ENCODE measurements around the gene CDAN1.
"Not testable (repeated sequence)": the region's sequence is repeated elsewhere in the genome, so short reads cannot be mapped to it uniquely, and the experiment has no call there.

CDAN1 gene

DNA sequence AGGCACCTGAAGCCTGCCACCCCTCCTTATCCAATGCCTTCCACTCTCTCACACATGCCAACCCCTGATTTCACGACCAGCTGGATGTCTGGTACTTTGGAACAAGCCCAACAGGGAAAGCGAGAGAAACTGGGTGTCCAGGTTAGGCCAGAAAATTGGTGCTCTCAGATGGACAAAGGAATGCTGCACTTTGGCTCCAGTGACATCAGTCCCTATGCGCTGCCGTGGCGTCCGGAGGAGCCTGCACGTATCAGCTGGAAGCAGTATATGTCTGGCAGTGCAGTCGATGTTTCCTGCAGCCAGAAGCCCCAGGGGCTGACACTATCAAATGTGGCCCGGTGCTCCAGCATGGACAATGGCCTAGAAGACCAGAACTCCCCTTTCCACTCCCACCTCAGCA lies 45.2 kb downstream of the CDAN1 start:
- no peak for DNase-seq (ENCODE audit: low read depth, low spot score)
- no peak overlapping the region for H3K4me3 ChIP-seq (ENCODE audit: low read depth, low read length)
- ChIA-PET CTCF (interaction anchor here (0.6 kb wide), 1 partner anchor 233 kb away, joined by 3 read pairs; no protein-coding TSS in a partner anchor), POLR2A (no interaction called here)
- TF ChIP-seq, protein P1, sequence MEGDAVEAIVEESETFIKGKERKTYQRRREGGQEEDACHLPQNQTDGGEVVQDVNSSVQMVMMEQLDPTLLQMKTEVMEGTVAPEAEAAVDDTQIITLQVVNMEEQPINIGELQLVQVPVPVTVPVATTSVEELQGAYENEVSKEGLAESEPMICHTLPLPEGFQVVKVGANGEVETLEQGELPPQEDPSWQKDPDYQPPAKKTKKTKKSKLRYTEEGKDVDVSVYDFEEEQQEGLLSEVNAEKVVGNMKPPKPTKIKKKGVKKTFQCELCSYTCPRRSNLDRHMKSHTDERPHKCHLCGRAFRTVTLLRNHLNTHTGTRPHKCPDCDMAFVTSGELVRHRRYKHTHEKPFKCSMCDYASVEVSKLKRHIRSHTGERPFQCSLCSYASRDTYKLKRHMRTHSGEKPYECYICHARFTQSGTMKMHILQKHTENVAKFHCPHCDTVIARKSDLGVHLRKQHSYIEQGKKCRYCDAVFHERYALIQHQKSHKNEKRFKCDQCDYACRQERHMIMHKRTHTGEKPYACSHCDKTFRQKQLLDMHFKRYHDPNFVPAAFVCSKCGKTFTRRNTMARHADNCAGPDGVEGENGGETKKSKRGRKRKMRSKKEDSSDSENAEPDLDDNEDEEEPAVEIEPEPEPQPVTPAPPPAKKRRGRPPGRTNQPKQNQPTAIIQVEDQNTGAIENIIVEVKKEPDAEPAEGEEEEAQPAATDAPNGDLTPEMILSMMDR (IDR thresholded peaks at IDR 0.05; ENCODE audit: insufficient read depth, low read length, missing control alignments), result no peak

- POLR2A ChIA-PET, result no interaction called here
- CTCF ChIA-PET, result interaction anchor here (0.6 kb wide), 1 partner anchor 234 kb away, joined by 3 read pairs; no protein-coding TSS in a partner anchor
- TF ChIP-seq, protein P1 (IDR thresholded peaks at IDR 0.05; ENCODE audit: insufficient read depth, low read length, missing control alignments), result no peak
- no peak for DNase-seq (ENCODE audit: low read depth, low spot score)
- no peak overlapping the region for H3K4me3 ChIP-seq (ENCODE audit: low read depth, low read length)
Measured at GRCh38 chr15:42691308-42691707, 45.6 kb downstream of the CDAN1 start.

DNA sequence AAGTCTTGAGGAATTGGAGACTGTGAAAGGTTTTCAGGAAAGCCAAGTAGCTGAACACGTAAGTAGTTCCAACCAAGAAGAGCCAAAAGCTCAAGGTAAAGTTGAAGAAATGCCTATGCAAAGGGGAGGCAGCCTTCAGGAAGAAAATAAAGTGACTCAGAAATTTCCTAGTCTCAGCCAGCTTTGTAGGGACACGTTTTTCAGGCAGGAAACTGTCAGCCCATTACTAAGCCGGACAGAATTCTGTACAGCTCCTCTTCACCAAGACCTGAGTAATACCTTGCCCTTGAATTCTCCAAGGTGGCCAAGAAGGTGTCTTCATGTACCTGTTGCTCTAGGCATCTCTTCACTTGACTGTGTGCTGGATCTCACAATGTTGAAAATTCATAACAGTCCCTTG lies 48.6 kb downstream of the CDAN1 start:
- TF ChIP-seq, protein P1 (IDR thresholded peaks at IDR 0.05; ENCODE audit: insufficient read depth, low read length, missing control alignments), result no peak
- POLR2A ChIA-PET, result no interaction called here
- no peak for DNase-seq (ENCODE audit: low read depth, low spot score)
- H3K4me3 ChIP-seq (ENCODE audit: low read depth, low read length), result no peak overlapping the region
- CTCF ChIA-PET, result interaction anchor here (1.3 to 1.9 kb wide), 2 partner anchors 13 to 16 kb away, joined by 5 to 6 read pairs; no protein-coding TSS in a partner anchor

DNA sequence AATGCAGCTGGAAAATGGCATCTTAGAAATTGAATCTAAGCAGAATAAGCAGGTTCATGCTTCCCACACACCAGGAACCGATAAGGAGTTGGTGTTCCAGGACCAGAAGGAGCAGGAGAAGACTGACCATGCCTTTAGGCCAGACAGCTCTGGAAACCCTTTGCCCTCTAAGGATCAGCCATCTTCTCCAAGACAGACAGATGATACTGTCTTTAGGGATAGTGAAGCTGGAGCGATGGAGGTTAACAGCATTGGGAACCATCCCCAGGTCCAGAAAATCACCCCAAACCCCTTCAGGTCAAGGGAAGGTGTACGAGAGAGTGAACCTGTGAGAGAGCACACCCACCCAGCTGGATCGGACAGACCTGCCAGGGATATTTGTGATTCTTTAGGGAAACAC lies 49.2 kb downstream of the CDAN1 start:
- H3K4me3 ChIP-seq (ENCODE audit: low read depth, low read length), result no peak overlapping the region
- TF ChIP-seq, protein P1 (IDR thresholded peaks at IDR 0.05; ENCODE audit: insufficient read depth, low read length, missing control alignments), result no peak
- CTCF ChIA-PET, result interaction anchor here (1.3 to 1.9 kb wide), 2 partner anchors 12 to 17 kb away, joined by 5 to 6 read pairs; no protein-coding TSS in a partner anchor
- DNase-seq (ENCODE audit: low read depth, low spot score), result no peak
- POLR2A ChIA-PET, result interaction anchor here (0.6 kb wide), 1 partner anchor 303 kb away, joined by 4 read pairs; no protein-coding TSS in a partner anchor

- ChIA-PET POLR2A (no interaction called here), CTCF (no interaction called here)
- TF ChIP-seq, protein P1 (IDR thresholded peaks at IDR 0.05; ENCODE audit: insufficient read depth, low read length, missing control alignments), result no peak
- H3K4me3 ChIP-seq (ENCODE audit: low read depth, low read length), result no peak overlapping the region
- DNase-seq (ENCODE audit: low read depth, low spot score), result no peak
Measured at GRCh38 chr15:42686281-42686680, 50.6 kb downstream of the CDAN1 start.

DNA sequence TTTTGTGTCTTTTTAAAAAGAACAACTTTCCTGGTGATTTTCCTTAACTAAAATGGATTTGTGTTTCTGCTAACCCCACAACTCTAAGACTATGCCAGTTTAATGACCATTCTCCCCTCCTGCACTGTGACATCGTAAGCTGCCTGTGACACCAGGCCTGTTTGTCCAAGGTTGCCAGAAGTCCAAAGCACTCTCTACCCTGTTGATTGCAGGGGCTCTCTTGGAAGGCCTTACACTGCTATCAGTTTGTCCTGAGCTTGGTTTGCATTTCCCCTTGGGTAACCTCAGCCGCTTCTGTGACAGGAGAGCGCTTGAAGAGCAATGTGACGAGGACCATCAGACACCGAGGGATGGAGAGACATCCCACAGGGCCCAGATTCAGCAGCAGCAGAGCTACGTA lies 55.8 kb downstream of the CDAN1 start:
- ChIA-PET POLR2A (no interaction called here), CTCF (interaction anchor here (1.1 to 2.7 kb wide), 2 partner anchors 23 to 248 kb away, joined by 3 to 10 read pairs; no protein-coding TSS in a partner anchor)
- no peak overlapping the region for H3K4me3 ChIP-seq (ENCODE audit: low read depth, low read length)
- DNase-seq (ENCODE audit: low read depth, low spot score), result no peak
- TF ChIP-seq, protein P1 (IDR thresholded peaks at IDR 0.05; ENCODE audit: insufficient read depth, low read length, missing control alignments), result no peak

- DNase-seq (ENCODE audit: low read depth, low spot score); H3K4me3 ChIP-seq (ENCODE audit: low read depth, low read length); POLR2A ChIA-PET: not testable (repeated sequence)
- CTCF ChIA-PET, result interaction anchor here (0.7 to 3.0 kb wide), 3 partner anchors 10 to 246 kb away, joined by 3 to 10 read pairs (median 8); no protein-coding TSS in a partner anchor
Measured at GRCh38 chr15:42680142-42680482, 56.8 kb downstream of the CDAN1 start.
